Kidney capillary endothelial cell (primary cell): ENCODE measurements around the gene SFRP4.

ENCODE experiments used
- DNase-seq: peaks from one replicate; pipeline ENCODE4 v3.0.0-alpha.2; 2018; ENCODE audit warnings: low spot score

SFRP4 gene

GRCh38 chr7:37924491-37925041, 7.9 kb upstream of the SFRP4 start:
- DNase-seq = no peak

GRCh38 chr7:37923996-37924395, 7.4 kb upstream of the SFRP4 start:
- DNase-seq = no peak

- DNase-seq = no peak
These were observed 5.3 kb upstream of the SFRP4 start for GRCh38 chr7:37921876-37922275.

- no peak for DNase-seq
These were observed 4.5 kb upstream of the SFRP4 start for GRCh38 chr7:37920849-37921805.

GRCh38 chr7:37920305-37920848, 3.8 kb upstream of the SFRP4 start, which contains the start of gene EPDR1:
EPDR1 (plus strand) TSS chr7:37920640; CDS start chr7:37920940, 300 bp downstream.
- DNase-seq = peak; percentile 38

- DNase-seq = no peak
These were observed 1.9 kb upstream of the SFRP4 start for GRCh38 chr7:37918526-37918925.

- DNase-seq = no peak
These were observed 472 bp downstream of the SFRP4 start for GRCh38 chr7:37916017-37916672.

- DNase-seq = no peak
These were observed 1.2 kb downstream of the SFRP4 start for GRCh38 chr7:37915438-37915837.

GRCh38 chr7:37912756-37913155, 3.9 kb downstream of the SFRP4 start:
- no peak for DNase-seq

GRCh38 chr7:37908221-37908788, 8.3 kb downstream of the SFRP4 start:
- DNase-seq = no peak

GRCh38 chr7:37901890-37902524, 14.6 kb downstream of the SFRP4 start:
- no peak for DNase-seq

GRCh38 chr7:37901236-37901827, 15.3 kb downstream of the SFRP4 start:
- no peak for DNase-seq

GRCh38 chr7:37899712-37900247, 16.8 kb downstream of the SFRP4 start:
- DNase-seq = no peak

GRCh38 chr7:37894671-37895070, 21.9 kb downstream of the SFRP4 start:
- DNase-seq = no peak

GRCh38 chr7:37893359-37893758, 23.3 kb downstream of the SFRP4 start:
- DNase-seq = no peak

GRCh38 chr7:37882086-37882485, 34.5 kb downstream of the SFRP4 start:
- DNase-seq = no peak
